BJ (cell line): ENCODE measurements around the gene FMNL2. TPM values are rescaled to one million over a fixed set of nuclear protein-coding genes. Genes with fewer than 3 reads are reported as not detected.

Experiments
- CTCF ChIA-PET: fragments of 350-600 bp; formaldehyde crosslinking; extraction: SDS; loops from one replicate; lab custom pipeline; 2021; ENCODE audit warnings: antibody characterized with exemption, inconsistent platforms; lab: Yijun Ruan, JAX
- POLR2A ChIA-PET: fragments of 300-600 bp; sonication (Branson Sonifier 250); formaldehyde crosslinking; extraction: SDS; loops from one replicate; lab custom pipeline; 2021; ENCODE audit warnings: antibody characterized with exemption; lab: Charles Lee
- DNase-seq: peaks from one replicate; pipeline ENCODE4 v3.0.0-alpha.2; 2011; ENCODE audit warnings: low read depth
- H3K27me3 ChIP-seq: 2 replicates; pipeline ENCODE4 v1.6.0; 2011; ENCODE audit warnings: low read length; ENCODE audit not compliant: control insufficient read depth, insufficient read depth
- H3K36me3 ChIP-seq: 2 replicates; pipeline ENCODE4 v1.5.1; 2011; ENCODE audit warnings: low read length; ENCODE audit not compliant: control insufficient read depth, insufficient read depth
- H3K4me3 ChIP-seq: 2 replicates; pipeline ENCODE4 v1.5.1; 2011; ENCODE audit warnings: low read depth, mild to moderate bottlenecking, control low read depth, low read length
- CTCF ChIP-seq: IDR thresholded peaks from 2 replicates; pipeline ENCODE4 v1.5.1; 2011; ENCODE audit warnings: low read depth, mild to moderate bottlenecking, control low read depth, inconsistent platforms, low read length, moderate library complexity; ENCODE audit not compliant: insufficient read depth
- polyA plus RNA-seq: library from polyadenylated mRNA; depleted of rRNA; stranded (reverse); fragments of >200 nt; gene quantifications from 2 replicates; pipeline ENCODE4 v1.2.3, GENCODE V29; 2011

FMNL2 gene
- polyA plus RNA-seq, 1 experiment, result 2.4 TPM

- no peak for TF ChIP-seq CTCF
- ChIA-PET POLR2A (no interaction called here), CTCF (interaction anchor here (0.7 kb wide), 1 partner anchor 19 kb away, joined by 5 read pairs; no protein-coding TSS in a partner anchor)
- Histone ChIP-seq H3K27me3 (no peaks in the 10 kb centered on the region), H3K4me3 (no peak overlapping the region), H3K36me3 (no peaks in the 10 kb centered on the region)
- no peak for DNase-seq
Measured at GRCh38 chr2:152339556-152340286, 4.7 kb downstream of the FMNL2 start.

- ChIA-PET CTCF (interaction anchor here (0.8 kb wide), 1 partner anchor 304 kb away, joined by 4 read pairs; no protein-coding TSS in a partner anchor), POLR2A (no interaction called here)
- DNase-seq, result no peak
- H3K4me3 ChIP-seq, result no peak overlapping the region
- H3K36me3 ChIP-seq, result no peaks in the 10 kb centered on the region
- no peak for TF ChIP-seq CTCF
- H3K27me3 ChIP-seq, result no peaks in the 10 kb centered on the region
Measured at GRCh38 chr2:152342259-152343046, 7.5 kb downstream of the FMNL2 start.

GRCh38 chr2:152343426-152343825 lies 8.5 kb downstream of the FMNL2 start:
- ChIA-PET POLR2A (no interaction called here), CTCF (interaction anchor here (0.8 kb wide), 1 partner anchor 303 kb away, joined by 4 read pairs; no protein-coding TSS in a partner anchor)

GRCh38 chr2:152344579-152345195 lies 9.7 kb downstream of the FMNL2 start:
- Histone ChIP-seq H3K4me3 (no peak overlapping the region), H3K36me3 (no peaks in the 10 kb centered on the region), H3K27me3 (no peaks in the 10 kb centered on the region)
- DNase-seq, result no peak
- no peak for TF ChIP-seq CTCF
- POLR2A ChIA-PET, result no interaction called here
- CTCF ChIA-PET, result no interaction called here

More at GRCh38 chr2:152343426-152343825, 8.5 kb downstream of the FMNL2 start:
- no peak overlapping the region for H3K4me3 ChIP-seq
- no peak for TF ChIP-seq CTCF
- no peak for DNase-seq
- no peaks in the 10 kb centered on the region for H3K36me3 ChIP-seq
- no peaks in the 10 kb centered on the region for H3K27me3 ChIP-seq

- no peak for TF ChIP-seq CTCF
Measured at GRCh38 chr2:152347076-152347475, 12.1 kb downstream of the FMNL2 start.

More at GRCh38 chr2:152347076-152347475, 12.1 kb downstream of the FMNL2 start:
- ChIA-PET POLR2A (no interaction called here), CTCF (no interaction called here)
- no peak for DNase-seq
- no peak overlapping the region for H3K4me3 ChIP-seq
- H3K36me3 ChIP-seq, result no peaks in the 10 kb centered on the region
- H3K27me3 ChIP-seq, result no peaks in the 10 kb centered on the region
